Activated T-helper 2 cell treated with anti-CD3 and anti-CD28 coated beads, Interferon-gamma antibody, Interleukin-2, Interleukin-4, amounts not matched to agents 10 μg/mL and 5 μg/mL and 100 μg/mL, durations not matched to agents 14 hours and 24 hours and 36 hours (primary cell): ENCODE data around the gene SLIT1. TPM values are rescaled to one million over a fixed set of nuclear protein-coding genes. Genes with fewer than 3 reads are reported as not detected.
"Not testable (repeated sequence)": the region's sequence is repeated elsewhere in the genome, so short reads cannot be mapped to it uniquely, and the experiment has no call there.

Experiments
- DNase-seq: peaks from one replicate; pipeline ENCODE4 v3.0.0; 2021; ENCODE audit warnings: low spot score
- H3K27ac Mint-ChIP-seq: one replicate; pipeline ENCODE4 v1.8.0; 2021; ENCODE audit warnings: mixed read lengths
- H3K27me3 Mint-ChIP-seq: one replicate; pipeline ENCODE4 v1.8.0; 2021; ENCODE audit warnings: low read depth, mixed read lengths
- H3K36me3 Mint-ChIP-seq: one replicate; pipeline ENCODE4 v1.8.0; 2021; ENCODE audit warnings: low read depth, mixed read lengths
- H3K4me1 Mint-ChIP-seq: one replicate; pipeline ENCODE4 v1.8.0; 2021; ENCODE audit warnings: low read depth, mixed read lengths
- H3K4me3 Mint-ChIP-seq: one replicate; pipeline ENCODE4 v1.8.0; 2021; ENCODE audit warnings: low read depth, mild to moderate bottlenecking, moderate library complexity, mixed read lengths
- H3K9me3 Mint-ChIP-seq: one replicate; pipeline ENCODE4 v1.8.0; 2021; ENCODE audit warnings: mixed read lengths
- intact Hi-C: fragments of 100-400 bp; cut with micrococcal nuclease; formaldehyde crosslinking; loops from one replicate; pipeline ENCODE4 v1.15.1; 2023
- total RNA-seq: library from RNA; stranded (reverse); gene quantifications from 2 replicates; pipeline ENCODE4 v1.2.3, GENCODE V29; 2022

Gene SLIT1
- total RNA-seq, 1 donor from 2014 or later = 0.21 TPM

DNA sequence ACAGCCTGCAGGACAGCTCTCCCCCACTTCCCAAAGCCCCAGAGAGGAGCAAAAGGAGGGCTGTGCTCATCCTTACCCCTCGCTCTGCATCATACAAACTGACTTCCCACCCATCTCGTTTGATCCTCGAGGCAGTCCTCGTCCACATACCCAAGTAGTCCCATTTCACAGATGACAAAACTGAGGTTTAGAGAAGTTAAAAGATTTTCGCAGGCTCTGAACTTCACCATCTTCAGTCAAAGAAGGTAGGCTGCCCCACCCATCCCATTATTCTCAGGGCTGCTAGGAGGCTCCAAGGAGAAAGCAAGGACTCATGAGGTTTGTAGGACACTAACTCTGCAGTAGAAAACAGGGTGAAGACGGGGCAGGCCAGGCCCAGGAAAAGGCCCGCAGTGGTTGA, 147.1 kb downstream of the SLIT1 start:
- Mint-ChIP-seq H3K4me3 (no peak overlapping the region), H3K27me3 (peaks cover 7% of the 10 kb centered on the region), H3K36me3 (no peaks in the 10 kb centered on the region), H3K27ac (no peak overlapping the region), H3K9me3 (no peaks in the 10 kb centered on the region), H3K4me1 (peaks cover 7% of the 10 kb centered on the region)
- DNase-seq = no peak
- intact Hi-C loops = no loop called here

DNA sequence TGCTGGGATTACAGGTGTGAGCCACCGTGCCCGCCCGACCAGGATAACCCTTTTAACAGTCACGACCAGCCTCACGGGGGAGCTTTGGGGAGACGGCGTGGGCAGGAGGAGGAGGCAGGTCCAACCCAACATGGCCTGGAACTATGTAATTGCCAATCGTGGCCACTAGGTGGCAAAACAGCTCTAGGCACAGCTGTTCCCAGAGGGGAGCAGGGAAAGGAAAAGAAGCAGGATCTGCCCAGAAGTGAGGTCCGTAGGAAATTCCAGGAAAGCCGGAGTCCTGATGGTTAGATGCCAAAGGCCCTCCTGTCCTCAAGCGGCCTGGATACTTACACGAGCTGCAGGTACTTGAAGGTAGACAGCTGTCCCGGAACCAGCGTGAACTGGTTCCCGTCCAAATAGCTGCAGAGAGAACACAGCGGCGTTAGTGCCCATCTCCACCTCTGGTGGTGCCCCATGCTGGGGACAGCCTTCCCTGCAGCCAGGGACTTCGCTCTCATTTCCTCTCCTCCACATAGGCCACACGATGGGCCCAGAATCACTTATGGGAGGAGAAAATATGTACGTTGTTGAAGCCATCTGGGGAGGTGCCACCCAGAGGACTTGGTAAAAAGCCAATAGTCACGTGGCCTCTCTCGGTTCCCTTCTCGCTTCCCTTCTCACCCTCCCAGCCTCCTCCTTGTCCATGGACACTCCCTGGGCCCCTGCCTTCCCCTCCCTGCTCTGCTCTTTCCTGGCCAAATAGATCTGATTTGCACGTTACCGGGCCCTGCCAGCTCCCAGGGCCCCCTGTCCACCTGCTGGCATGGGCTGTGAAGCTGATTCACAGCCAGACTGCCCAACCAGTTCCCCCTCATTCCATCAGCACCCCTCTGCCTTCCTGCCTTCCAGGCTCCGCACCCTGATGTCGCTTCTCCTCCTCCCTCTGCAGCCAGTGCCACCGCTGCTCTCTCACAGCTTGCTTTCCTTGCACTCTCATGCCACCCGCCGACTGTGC, 148.1 kb downstream of the SLIT1 start:
- H3K9me3 Mint-ChIP-seq = no peaks in the 10 kb centered on the region
- no peaks in the 10 kb centered on the region for H3K36me3 Mint-ChIP-seq
- H3K27ac Mint-ChIP-seq = no peak overlapping the region
- H3K4me3 Mint-ChIP-seq = peak overlapping the region; percentile 30
- intact Hi-C loops = no loop called here
- peak; percentile 58 for DNase-seq
- peaks cover 7% of the 10 kb centered on the region for H3K27me3 Mint-ChIP-seq
- peaks cover 7% of the 10 kb centered on the region for H3K4me1 Mint-ChIP-seq

DNA sequence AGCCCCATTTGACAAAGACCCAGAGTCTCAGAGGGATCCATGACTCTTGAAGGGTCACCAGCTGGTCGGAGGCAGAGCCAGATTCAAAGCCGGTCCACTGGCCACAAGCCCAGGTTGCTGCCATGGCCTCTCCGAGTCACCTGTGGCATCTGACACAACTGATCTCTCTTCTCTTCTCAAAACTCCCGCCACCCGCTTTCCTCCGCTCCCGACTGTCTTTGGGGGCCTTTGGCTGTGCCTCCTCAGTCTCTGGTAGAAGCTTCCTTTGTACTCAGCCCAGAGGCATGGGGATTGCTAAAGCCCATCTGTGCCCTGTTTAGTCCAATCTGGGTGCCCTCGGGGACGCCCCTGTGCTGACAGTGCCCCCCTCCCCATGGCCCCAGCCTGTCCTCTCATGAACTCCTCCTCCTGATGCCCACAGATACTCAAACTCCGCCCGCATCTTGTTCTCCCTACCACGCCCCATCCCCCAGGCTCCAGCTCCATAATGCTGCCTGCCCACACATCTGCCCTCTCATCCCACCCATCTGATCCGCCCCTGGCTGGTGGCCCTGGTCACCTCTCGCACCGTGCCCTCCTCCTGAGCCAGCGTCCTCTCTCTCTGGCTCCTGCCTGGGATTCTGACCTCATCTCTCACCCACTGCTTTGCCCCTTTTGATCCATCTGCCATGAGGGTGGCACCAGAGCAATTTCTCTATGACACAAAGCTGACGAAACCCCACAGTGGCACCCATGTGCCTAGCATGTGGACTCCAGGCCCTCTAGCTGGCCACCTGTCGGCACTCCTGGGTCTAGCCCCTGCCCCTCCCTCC, 150.6 kb downstream of the SLIT1 start:
- intact Hi-C loops = no loop called here
- H3K36me3 Mint-ChIP-seq = no peaks in the 10 kb centered on the region
- peaks cover 8% of the 10 kb centered on the region for H3K27me3 Mint-ChIP-seq
- H3K27ac Mint-ChIP-seq = no peak overlapping the region
- H3K4me1 Mint-ChIP-seq = peaks cover 7% of the 10 kb centered on the region
- H3K9me3 Mint-ChIP-seq = no peaks in the 10 kb centered on the region
- no peak overlapping the region for H3K4me3 Mint-ChIP-seq
- no peak for DNase-seq

DNA sequence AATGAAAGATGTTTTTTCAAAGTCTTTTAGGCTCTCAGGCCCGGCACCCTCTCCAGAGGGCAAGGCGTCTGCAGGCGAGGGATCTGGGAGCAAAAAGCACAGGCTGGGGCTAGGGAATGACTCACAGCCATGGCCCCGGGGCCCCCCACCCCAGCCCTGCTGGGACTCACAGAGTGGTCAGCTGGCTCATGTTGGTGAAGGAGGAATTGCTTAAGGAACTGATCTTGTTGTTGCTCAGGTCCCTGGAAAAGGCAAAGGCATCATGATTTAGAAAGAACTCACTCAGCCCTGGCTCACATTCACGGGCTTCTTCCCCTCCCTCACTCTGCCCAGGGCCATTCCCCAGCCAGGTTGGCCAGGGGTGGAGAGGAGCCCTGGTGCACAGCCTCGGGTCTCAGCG, 151.5 kb downstream of the SLIT1 start:
- H3K36me3 Mint-ChIP-seq = no peaks in the 10 kb centered on the region
- peaks cover 7% of the 10 kb centered on the region for H3K4me1 Mint-ChIP-seq
- H3K27ac Mint-ChIP-seq = no peak overlapping the region
- peaks cover 8% of the 10 kb centered on the region for H3K27me3 Mint-ChIP-seq
- no peaks in the 10 kb centered on the region for H3K9me3 Mint-ChIP-seq
- intact Hi-C loops = no loop called here
- no peak overlapping the region for H3K4me3 Mint-ChIP-seq
- DNase-seq = no peak

DNA sequence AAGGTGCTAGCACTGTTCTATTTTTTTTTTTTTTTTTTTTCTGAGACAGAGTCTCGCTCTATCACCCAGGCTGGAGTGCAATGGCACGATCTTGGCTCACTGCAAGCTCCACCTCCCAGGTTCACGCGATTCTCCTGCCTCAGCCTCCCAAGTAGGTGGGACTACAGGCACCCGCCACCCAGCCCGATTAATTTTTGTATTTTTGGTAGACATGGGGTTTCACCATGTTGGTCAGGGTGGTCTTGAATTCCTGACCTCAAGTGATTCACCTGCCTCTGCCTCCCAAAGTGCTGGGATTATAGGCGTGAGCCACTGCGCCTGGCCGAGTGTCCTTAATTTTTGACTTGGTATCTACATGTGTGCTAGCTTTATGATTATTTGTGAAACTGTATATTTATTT, 151.9 kb downstream of the SLIT1 start:
- H3K27me3 Mint-ChIP-seq, H3K4me1 Mint-ChIP-seq, H3K27ac Mint-ChIP-seq, intact Hi-C loops, H3K9me3 Mint-ChIP-seq, DNase-seq, H3K36me3 Mint-ChIP-seq, H3K4me3 Mint-ChIP-seq: not testable (repeated sequence)

DNA sequence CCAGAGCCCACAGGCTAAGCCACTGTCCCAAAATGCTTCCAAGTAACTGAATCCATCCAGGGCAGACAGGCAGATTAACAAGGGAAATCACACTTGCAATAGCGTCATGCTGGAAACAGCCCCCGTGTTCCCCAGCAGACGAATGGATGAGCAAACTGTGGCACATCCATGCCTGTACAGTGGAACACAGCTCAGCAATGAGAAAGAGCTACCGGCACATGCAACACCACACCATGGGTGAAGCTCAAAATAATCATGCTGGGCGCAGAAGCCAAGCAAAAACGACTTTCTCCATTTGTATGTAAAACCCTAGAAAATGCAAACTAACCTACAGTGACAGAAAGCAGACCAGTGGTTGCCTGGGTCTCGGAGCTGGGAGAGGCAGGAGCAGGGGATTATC, 153.1 kb downstream of the SLIT1 start:
- intact Hi-C loops = no loop called here
- no peak overlapping the region for H3K4me3 Mint-ChIP-seq

DNA sequence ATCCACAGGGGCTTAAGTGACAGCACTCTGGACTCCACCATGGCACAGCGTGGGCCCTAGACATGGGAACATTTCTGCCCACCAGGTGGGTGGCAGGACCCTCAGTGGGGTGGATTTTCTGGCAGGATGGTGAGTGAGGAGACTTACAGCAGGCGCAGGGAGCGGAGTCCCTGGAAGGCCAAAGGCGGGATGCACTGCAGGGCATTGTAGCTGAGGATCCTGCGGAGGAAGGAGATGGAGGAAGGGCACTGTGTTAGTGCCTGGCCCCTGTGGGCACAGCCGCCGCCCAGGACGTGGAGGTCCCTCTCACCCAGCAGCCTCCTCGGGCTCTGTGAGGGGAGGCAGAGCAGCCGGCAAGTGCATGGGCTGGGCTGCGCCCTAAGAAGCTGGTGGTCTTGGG, 154.3 kb downstream of the SLIT1 start:
- Mint-ChIP-seq H3K4me1 (no peaks in the 10 kb centered on the region), H3K27me3 (peaks cover 18% of the 10 kb centered on the region), H3K27ac (no peak overlapping the region), H3K4me3 (no peak overlapping the region), H3K36me3 (no peaks in the 10 kb centered on the region), H3K9me3 (no peaks in the 10 kb centered on the region)
- DNase-seq = no peak
- intact Hi-C loops = no loop called here

More for the DNA sequence above, 153.1 kb downstream of the SLIT1 start:
- Mint-ChIP-seq H3K36me3 (no peaks in the 10 kb centered on the region), H3K9me3 (no peaks in the 10 kb centered on the region), H3K27ac (no peak overlapping the region), H3K27me3 (peaks cover 14% of the 10 kb centered on the region), H3K4me1 (peaks cover 7% of the 10 kb centered on the region)
- no peak for DNase-seq

DNA sequence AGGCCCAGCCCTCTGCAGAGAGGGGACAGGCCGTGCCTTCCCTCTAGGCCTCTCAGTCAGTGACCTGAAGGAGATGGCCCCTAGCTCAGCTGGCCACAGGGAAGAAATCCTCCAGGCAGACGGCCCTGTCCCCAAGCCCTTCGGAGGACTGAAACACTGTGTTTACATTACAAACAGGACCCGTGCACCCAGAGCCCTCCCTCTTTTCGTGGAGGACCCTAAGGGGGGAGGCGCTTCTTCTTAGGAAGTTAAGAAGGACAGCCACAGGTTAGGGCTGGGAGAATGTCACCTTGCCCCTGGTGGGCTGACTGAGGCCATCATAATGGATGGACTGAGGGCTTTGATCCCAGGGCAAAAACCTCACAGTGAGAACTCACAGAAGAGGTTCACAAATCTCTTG, 154.9 kb downstream of the SLIT1 start:
- Mint-ChIP-seq H3K9me3 (no peaks in the 10 kb centered on the region), H3K36me3 (no peaks in the 10 kb centered on the region), H3K27ac (no peak overlapping the region), H3K4me1 (no peaks in the 10 kb centered on the region), H3K27me3 (peaks cover 18% of the 10 kb centered on the region), H3K4me3 (no peak overlapping the region)
- DNase-seq = no peak
- intact Hi-C loops = no loop called here

DNA sequence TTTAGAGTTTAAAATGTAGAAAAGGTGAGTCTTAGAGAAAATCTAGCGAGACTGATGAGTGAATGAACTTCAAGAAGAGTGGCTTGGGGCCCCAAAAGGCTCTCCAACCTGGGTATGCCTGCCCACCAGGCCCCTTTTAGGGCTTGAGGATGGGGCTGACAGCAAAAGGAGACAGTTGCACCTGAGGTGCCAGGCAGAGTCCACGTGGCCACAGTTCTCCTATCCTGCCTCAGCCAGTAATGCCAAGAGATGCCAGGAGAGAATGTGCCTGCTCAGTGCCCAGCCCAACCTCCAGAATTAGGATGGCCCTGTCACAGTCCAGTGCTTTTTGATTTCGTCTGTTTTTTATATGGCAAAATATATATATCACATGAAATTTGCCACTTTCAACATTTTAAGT, 156.5 kb downstream of the SLIT1 start:
- no peaks in the 10 kb centered on the region for H3K36me3 Mint-ChIP-seq
- no peaks in the 10 kb centered on the region for H3K9me3 Mint-ChIP-seq
- no peaks in the 10 kb centered on the region for H3K4me1 Mint-ChIP-seq
- intact Hi-C loops = loop anchor here (5.0 kb wide), 2 partner anchors 197 to 387 kb away; partner anchors contain the start of gene LCOR
- H3K4me3 Mint-ChIP-seq = no peak overlapping the region
- H3K27me3 Mint-ChIP-seq = peaks cover 12% of the 10 kb centered on the region
- H3K27ac Mint-ChIP-seq = no peak overlapping the region
- no peak for DNase-seq

DNA sequence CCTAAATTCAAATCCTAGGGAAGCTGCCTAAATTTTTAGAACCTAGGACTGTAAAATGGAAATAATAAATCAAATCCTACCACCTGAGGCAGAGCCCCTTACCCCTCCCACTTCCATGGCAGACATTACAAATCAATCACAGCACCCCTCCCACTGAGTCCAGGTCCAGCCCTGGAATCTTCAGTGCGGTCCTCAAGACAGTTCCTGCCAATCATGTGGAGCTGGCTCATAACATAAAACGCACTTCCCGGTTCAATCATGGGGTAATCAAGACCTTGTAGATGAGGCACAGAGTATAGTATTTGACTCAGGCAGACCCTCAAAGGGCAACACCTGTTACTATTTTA, 157.0 kb downstream of the SLIT1 start:
- no peak for DNase-seq
- no peaks in the 10 kb centered on the region for H3K36me3 Mint-ChIP-seq
- intact Hi-C loops = loop anchor here (5.0 kb wide), 2 partner anchors 197 to 387 kb away; partner anchors contain the start of gene LCOR
- no peak overlapping the region for H3K27ac Mint-ChIP-seq
- H3K27me3 Mint-ChIP-seq = peaks cover 12% of the 10 kb centered on the region
- peaks cover 2% of the 10 kb centered on the region for H3K4me1 Mint-ChIP-seq
- no peak overlapping the region for H3K4me3 Mint-ChIP-seq
- no peaks in the 10 kb centered on the region for H3K9me3 Mint-ChIP-seq

DNA sequence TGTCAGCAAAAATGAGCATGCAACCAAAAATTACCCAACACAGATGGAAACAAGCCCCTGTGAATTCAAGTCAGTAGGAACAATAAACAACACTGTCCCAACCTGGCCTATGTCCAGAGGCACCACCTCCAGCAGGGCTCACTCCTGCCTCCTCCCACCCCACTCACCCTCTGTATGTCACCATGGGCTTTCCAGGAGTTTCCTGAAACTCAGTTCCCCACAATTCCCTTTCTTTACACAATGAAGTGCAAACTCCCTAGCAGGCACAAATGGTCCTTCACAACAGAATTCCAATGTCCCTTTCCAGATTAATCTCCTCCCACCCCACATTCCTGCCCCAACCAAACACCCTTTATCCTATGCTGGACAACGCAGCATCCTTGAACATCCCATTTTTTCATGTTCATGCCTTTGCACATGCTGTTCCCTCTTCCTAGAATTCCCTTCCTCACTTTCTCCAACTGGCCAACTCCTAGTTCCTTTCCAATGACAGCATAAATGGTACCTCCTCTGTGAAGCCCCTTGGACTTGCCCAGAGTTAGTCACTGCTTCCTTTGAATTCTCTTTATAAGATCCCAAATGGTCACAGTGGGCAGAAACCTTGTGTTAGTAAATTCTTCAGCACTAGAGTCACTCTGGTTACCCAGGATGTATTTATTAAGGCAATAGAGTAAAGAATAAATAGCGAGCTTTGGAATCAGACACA, 157.5 kb downstream of the SLIT1 start:
- intact Hi-C loops = loop anchor here (5.0 kb wide), 2 partner anchors 196 to 386 kb away; partner anchors contain the start of gene LCOR
- no peaks in the 10 kb centered on the region for H3K36me3 Mint-ChIP-seq
- peaks cover 2% of the 10 kb centered on the region for H3K4me1 Mint-ChIP-seq
- H3K27me3 Mint-ChIP-seq = peaks cover 12% of the 10 kb centered on the region
- DNase-seq = no peak
- H3K9me3 Mint-ChIP-seq = no peaks in the 10 kb centered on the region
- no peak overlapping the region for H3K4me3 Mint-ChIP-seq
- no peak overlapping the region for H3K27ac Mint-ChIP-seq

DNA sequence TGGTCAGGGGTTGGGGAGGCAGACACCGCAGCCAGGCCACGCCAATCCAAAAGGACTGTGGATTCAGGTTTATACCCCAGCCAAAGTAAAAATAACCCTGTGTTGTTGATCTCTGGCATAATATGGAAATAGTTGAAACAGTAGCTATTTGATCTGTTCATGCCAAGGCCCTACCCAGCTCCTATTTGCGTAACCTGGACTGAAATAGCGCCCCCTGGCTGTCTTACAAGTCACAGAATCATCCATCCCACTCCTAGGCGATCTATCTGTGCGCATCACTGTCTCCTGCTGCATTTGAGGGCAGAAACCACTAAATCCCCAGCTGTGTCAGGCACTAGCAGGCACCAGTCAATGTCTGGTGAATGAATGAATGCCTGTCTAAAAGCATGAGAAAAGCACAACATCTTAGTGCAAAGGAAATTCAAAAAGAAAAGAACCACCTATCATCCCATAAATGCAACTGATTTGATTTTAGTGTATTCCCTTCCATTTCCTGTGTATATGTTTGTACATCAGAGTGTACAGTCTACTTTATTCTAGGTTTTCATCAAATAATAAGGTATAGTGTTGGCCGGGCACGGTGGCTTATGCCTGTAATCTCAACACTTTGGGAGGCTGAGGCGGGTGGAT, 160.0 kb downstream of the SLIT1 start:
- peak; percentile 48 for DNase-seq
- H3K9me3 Mint-ChIP-seq = no peaks in the 10 kb centered on the region

More for the DNA sequence above, 160.0 kb downstream of the SLIT1 start:
- H3K27ac Mint-ChIP-seq = no peak overlapping the region
- no peak overlapping the region for H3K4me3 Mint-ChIP-seq
- H3K36me3 Mint-ChIP-seq = no peaks in the 10 kb centered on the region
- H3K4me1 Mint-ChIP-seq = peaks cover 6% of the 10 kb centered on the region
- intact Hi-C loops = loop anchor here (1.0 to 5.0 kb wide), 5 partner anchors 47 to 383 kb away; partner anchors contain the start of gene LCOR
- peaks cover 10% of the 10 kb centered on the region for H3K27me3 Mint-ChIP-seq
